Subcutaneous adipose tissue (tissue), 4 donors: ENCODE results near the gene PSKH1. TPM values are rescaled to one million over a fixed set of nuclear protein-coding genes. Genes with fewer than 3 reads are reported as not detected.

Experiments
- total RNA-seq, 4 donors: library from RNA; depleted of rRNA; stranded (reverse); fragments of >200 nt; gene quantifications; one replicate each; pipeline ENCODE4 v1.1.0, GENCODE V29; 2016
- TF ChIP-seq, protein P1 (sequence below): fragments of 450-650 bp; IDR thresholded peaks from one replicate; pipeline ENCODE4 v1.5.1; 2016; ENCODE audit warnings: low read depth, mild to moderate bottlenecking, control low read depth, antibody characterized with exemption, moderate library complexity

The PSKH1 gene
- total RNA-seq, 4 donors from 2014 or later: 7.0 to 28.4 (median 10.9) TPM

DNA sequence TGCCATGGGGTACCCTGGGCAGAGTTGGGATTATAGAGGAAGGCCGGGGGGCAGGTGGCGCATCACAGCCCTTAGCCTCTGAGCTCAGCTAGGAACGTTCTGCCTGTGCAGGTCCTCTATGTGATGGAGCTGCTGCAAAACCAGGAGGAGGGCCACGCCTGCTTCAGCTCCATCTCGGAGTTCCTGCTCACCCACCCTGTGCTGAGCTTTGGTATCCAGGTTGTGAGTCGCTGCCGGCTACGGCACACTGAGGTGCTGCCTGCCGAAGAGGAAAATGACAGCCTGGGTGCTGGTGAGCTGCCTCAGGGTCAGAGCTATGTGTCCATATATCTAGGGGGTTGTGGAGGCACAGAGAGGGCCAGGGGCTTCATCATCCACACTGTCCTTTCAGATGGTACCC lies 14.2 kb upstream of the PSKH1 start:
- TF ChIP-seq, protein P1, sequence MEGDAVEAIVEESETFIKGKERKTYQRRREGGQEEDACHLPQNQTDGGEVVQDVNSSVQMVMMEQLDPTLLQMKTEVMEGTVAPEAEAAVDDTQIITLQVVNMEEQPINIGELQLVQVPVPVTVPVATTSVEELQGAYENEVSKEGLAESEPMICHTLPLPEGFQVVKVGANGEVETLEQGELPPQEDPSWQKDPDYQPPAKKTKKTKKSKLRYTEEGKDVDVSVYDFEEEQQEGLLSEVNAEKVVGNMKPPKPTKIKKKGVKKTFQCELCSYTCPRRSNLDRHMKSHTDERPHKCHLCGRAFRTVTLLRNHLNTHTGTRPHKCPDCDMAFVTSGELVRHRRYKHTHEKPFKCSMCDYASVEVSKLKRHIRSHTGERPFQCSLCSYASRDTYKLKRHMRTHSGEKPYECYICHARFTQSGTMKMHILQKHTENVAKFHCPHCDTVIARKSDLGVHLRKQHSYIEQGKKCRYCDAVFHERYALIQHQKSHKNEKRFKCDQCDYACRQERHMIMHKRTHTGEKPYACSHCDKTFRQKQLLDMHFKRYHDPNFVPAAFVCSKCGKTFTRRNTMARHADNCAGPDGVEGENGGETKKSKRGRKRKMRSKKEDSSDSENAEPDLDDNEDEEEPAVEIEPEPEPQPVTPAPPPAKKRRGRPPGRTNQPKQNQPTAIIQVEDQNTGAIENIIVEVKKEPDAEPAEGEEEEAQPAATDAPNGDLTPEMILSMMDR: no peak

DNA sequence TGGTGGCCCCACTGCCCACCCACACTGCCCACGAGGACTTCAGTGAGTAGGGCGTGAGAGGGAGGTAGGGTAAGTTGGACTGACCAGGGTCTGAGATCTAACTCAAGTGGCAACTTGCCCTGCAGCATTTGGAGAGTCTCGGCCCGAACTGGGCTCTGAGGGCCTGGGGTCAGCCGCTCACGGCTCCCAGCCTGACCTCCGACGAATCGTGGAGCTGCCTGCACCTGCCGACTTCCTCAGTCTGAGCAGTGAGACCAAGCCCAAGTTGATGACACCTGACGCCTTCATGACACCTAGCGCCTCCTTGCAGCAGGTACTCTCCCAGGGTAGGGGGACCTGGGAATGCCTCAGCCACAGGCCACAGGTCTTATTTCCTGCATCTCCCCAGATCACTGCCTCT lies 13.6 kb upstream of the PSKH1 start:
- TF ChIP-seq, protein P1: no peak

DNA sequence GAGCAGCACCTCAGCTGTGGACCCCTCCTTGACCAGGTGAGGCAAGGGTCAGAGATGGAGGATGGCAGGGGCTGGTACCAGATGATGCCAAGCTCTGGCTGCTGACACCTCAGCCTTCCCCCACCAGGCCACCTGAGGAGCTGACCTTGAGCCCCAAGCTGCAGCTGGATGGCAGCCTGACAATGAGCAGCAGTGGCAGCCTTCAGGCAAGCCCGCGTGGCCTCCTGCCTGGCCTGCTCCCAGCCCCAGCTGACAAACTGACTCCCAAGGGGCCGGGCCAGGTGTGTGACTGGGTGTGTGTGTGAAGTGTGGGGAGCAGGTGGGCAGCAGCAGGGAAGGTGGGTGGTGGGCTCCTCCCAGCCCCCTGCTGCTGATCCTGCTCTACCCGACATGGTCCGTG lies 13.1 kb upstream of the PSKH1 start:
- TF ChIP-seq, protein P1: no peak

DNA sequence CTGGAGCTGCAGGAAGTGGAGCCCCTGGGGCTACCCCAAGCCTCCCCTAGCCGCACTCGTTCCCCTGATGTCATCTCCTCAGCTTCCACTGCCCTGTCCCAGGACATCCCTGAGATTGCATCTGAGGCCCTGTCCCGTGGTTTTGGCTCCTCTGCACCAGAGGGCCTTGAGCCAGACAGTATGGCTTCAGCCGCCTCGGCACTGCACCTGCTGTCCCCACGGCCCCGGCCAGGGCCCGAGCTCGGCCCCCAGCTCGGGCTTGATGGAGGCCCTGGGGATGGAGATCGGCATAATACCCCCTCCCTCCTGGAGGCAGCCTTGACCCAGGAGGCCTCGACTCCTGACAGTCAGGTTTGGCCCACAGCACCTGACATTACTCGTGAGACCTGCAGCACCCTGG lies 12.5 kb upstream of the PSKH1 start:
- TF ChIP-seq, protein P1: no peak

DNA sequence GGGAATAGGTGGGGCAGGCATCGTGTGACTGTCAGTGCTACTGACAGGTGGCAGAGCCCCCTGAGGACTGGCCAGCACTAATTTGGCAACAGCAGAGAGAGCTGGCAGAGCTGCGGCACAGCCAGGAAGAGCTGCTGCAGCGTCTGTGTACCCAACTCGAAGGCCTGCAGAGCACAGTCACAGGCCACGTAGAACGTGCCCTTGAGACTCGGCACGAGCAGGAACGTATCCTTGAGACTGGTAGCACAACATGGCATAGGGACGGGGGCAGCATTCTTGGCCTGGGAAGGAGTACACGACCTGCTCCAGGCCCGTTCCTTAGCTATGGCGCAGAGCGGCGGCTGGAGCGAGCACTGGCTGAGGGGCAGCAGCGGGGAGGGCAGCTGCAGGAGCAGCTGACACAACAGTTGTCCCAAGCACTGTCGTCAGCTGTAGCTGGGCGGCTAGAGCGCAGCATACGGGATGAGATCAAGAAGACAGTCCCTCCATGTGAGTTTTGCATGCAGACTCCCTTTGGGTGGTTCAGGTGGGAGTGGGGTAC lies 11.4 kb upstream of the PSKH1 start:
- TF ChIP-seq, protein P1: no peak

DNA sequence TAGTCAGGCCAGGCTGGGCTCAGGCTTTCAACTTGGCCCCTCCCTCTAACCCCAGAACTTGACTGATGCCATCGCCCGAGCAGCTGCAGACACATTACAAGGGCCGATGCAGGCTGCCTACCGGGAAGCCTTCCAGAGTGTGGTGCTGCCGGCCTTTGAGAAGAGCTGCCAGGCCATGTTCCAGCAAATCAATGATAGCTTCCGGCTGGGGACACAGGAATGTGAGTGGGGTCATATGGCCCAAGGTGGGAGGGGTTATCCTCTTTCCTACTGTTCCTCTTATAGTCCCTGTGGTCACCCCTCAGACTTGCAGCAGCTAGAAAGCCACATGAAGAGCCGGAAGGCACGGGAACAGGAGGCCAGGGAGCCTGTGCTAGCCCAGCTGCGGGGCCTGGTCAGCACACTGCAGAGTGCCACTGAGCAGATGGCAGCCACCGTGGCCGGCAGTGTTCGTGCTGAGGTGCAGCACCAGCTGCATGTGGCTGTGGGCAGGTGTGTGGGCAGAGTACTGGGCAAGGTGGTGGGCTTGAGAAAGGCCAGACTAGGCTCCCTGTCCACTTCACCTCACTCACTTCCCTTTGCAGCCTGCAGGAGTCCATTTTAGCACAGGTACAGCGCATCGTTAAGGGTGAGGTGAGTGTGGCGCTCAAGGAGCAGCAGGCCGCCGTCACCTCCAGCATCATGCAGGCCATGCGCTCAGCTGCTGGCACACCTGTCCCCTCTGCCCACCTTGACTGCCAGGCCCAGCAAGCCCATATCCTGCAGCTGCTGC lies 10.5 kb upstream of the PSKH1 start:
- TF ChIP-seq, protein P1: no peak

DNA sequence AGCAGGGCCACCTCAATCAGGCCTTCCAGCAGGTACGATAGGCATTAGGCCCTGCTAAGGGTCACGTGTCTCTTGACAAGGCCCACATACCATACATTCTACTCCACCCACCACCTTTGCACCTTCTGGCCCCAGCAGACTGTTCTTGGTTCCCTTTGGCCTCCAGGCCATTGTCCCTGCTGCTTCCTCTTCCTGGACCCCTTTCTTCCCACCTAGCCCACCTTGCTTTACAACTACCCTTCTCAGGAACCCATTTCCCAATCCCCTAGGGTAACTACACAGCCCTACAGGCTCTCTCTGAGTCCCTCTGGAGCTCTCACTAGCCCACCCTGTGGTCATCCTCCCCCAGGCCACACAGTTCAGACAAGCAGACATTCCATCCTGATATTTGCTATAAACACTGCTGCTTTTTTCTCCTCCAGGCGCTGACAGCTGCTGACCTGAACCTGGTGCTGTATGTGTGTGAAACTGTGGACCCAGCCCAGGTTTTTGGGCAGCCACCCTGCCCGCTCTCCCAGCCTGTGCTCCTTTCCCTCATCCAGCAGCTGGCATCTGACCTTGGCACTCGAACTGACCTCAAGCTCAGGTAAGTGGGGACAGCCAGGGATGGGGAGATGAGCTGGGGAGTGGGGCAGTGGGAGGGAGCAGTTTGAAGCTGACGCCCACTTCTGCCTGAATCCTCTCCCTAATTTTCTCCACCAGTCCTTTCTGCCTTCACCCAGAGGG lies 9.7 kb upstream of the PSKH1 start:
- TF ChIP-seq, protein P1: no peak
